Activated naive CD8-positive, alpha-beta T cell treated with anti-CD3 and anti-CD28 coated beads, Interleukin-2, amount 50 U/mL, for 24 hours (primary cell): ENCODE results near the gene ANKAR.
A peak's percentile ranks its signal among the peaks of the same experiment; 100 is the strongest.
"Not testable (repeated sequence)": the region's sequence is repeated elsewhere in the genome, so short reads cannot be mapped to it uniquely, and the experiment has no call there.

Experiments
- ATAC-seq: fragments of 150-1000 bp; cut with Tn5 transposase; one replicate; pipeline ENCODE4 v1.10.0; 2021
- DNase-seq: peaks from one replicate; pipeline ENCODE4 v3.0.0; 2021
- H3K27ac Mint-ChIP-seq: one replicate; pipeline ENCODE4 v1.8.0; 2021; ENCODE audit warnings: mild to moderate bottlenecking, mixed read lengths
- H3K27me3 Mint-ChIP-seq: one replicate; pipeline ENCODE4 v1.8.0; 2021; ENCODE audit warnings: mixed read lengths
- H3K36me3 Mint-ChIP-seq: one replicate; pipeline ENCODE4 v1.8.0; 2021; ENCODE audit warnings: low read depth, mixed read lengths
- H3K4me1 Mint-ChIP-seq: one replicate; pipeline ENCODE4 v1.8.0; 2021; ENCODE audit warnings: mixed read lengths
- H3K4me3 Mint-ChIP-seq: one replicate; pipeline ENCODE4 v1.8.0; 2021; ENCODE audit warnings: mild to moderate bottlenecking, moderate library complexity, mixed read lengths
- H3K9me3 Mint-ChIP-seq: one replicate; pipeline ENCODE4 v1.8.0; 2021; ENCODE audit warnings: mixed read lengths

Gene ANKAR

GRCh38 chr2:189648846-189649509, 25.5 kb upstream of the ANKAR start:
- Mint-ChIP-seq H3K4me3 (no peak overlapping the region), H3K36me3 (no peaks in the 10 kb centered on the region), H3K9me3 (peaks cover 15% of the 10 kb centered on the region), H3K4me1 (no peaks in the 10 kb centered on the region), H3K27me3 (no peaks in the 10 kb centered on the region), H3K27ac (no peak overlapping the region)
- DNase-seq (no peak), ATAC-seq (no peak)

DNA sequence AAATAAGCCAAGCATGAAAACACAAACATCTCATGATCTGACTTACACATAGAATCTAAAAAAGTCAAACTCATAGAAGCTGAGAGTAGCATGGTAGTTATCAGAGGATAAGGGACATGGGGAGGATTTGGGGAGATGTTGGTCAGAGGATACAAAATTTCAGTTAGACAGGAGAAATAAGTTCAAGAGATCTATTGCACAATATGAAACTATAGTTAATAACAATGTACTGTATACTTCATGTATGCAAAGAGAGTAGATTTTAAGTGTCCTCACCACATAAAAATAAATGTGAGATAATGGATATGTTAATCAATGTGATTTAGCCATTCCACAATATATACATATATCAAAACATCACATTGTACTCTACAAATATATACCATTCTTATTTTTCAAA, 23.2 kb upstream of the ANKAR start:
- Mint-ChIP-seq H3K4me1 (peaks cover 2% of the 10 kb centered on the region), H3K27ac (no peak overlapping the region), H3K36me3 (no peaks in the 10 kb centered on the region), H3K27me3 (no peaks in the 10 kb centered on the region), H3K4me3 (no peak overlapping the region), H3K9me3 (peaks cover 15% of the 10 kb centered on the region)
- no peak for ATAC-seq
- DNase-seq: no peak

- not testable (repeated sequence) for H3K27ac Mint-ChIP-seq, ATAC-seq
- H3K4me1 Mint-ChIP-seq: peaks cover 19% of the 10 kb centered on the region
Measured at GRCh38 chr2:189653464-189653863, 21.0 kb upstream of the ANKAR start.

DNA sequence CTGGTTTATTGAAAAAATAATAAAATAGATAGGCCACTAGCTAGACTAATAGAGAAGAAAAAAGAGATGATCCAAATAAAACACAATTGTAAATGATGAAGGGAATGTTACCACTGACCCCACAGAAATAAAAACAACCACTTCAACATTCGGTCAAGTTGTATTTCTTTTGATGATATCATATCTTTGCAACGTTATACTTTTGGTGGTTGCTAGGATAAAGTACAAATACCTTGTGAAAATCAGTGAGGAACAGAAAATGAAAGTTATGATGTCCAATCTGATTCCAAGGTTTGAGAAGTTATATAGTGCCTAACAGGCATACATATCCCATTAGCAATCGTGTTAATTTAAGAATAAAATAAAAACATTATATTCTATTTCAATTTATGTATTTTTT, 19.8 kb upstream of the ANKAR start:
- Mint-ChIP-seq H3K4me1 (peaks cover 27% of the 10 kb centered on the region), H3K4me3 (no peak overlapping the region), H3K36me3 (no peaks in the 10 kb centered on the region), H3K27ac (no peak overlapping the region), H3K9me3 (peaks cover 15% of the 10 kb centered on the region), H3K27me3 (no peaks in the 10 kb centered on the region)
- DNase-seq (no peak), ATAC-seq (no peak)

More at GRCh38 chr2:189653464-189653863, 21.0 kb upstream of the ANKAR start:
- H3K9me3 Mint-ChIP-seq: peaks cover 15% of the 10 kb centered on the region
- H3K27me3 Mint-ChIP-seq, H3K36me3 Mint-ChIP-seq, H3K4me3 Mint-ChIP-seq, DNase-seq: not testable (repeated sequence)

DNA sequence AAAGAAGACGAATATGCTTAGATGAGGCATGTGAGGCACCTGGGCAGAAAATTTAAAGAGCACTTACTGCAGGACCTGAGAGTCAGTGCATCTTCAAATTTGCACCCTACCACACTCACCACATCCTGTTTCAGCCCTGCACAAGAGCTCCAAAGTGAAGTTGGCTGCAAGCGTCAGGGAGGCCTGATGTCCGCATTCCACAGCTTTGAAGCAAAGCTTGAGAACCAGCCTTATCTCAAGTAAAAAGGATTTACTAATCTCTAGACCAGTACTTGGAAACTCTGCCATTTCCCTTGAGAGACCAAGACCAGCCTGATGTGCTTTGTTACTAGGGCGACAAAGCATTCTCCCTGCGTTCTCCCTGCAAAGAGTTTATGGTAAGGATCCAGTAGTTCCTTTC, 16.6 kb upstream of the ANKAR start:
- no peaks in the 10 kb centered on the region for H3K36me3 Mint-ChIP-seq
- DNase-seq: peak; percentile 44
- peak; percentile 27 for ATAC-seq

DNA sequence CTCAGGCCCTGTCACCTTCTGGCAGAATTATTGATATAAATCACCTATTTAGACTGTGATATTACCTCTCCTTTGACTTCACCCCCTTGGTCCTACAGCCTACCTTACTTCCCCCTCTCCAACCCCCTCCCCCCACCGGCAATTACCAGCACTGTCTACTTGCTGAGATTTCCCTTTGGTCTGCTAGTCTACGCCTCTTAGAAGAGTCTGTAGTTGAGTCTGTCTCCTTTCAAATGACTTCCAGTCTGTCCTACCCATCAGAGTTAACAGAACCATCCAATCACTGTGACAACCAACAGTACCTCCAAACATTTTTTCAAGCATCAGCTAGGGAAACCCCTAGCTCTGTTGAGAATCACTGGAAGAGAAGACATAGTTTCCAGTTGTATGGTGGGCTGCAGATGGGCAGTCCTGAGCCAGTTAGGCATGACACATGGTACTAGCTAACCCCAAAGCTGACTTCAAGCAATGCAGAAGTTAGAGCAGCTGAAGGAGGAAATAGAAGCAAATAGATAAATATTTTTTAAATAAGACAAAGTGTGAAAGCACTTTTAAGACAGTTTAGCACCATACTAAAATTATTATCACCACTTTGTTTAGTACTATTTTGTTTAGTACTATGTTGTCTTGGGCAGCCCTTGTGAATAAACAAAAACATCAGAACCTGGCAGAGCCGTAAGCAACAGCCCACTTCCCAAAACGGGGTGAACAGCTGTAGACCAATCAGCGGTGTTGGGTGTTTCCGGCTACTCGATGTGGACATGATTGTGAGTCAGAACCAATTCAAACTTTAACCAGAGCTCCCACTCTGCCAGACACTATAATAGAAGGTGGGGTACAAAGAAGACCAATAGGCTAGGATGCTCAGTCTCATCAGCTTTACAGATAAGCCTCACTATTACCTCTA, 15.9 kb upstream of the ANKAR start:
- H3K27me3 Mint-ChIP-seq: no peaks in the 10 kb centered on the region
- peaks cover 2% of the 10 kb centered on the region for H3K36me3 Mint-ChIP-seq
- ATAC-seq: peak; percentile 26
- no peaks in the 10 kb centered on the region for H3K9me3 Mint-ChIP-seq
- peaks cover 35% of the 10 kb centered on the region for H3K4me1 Mint-ChIP-seq
- peak overlapping the region; percentile 51 for H3K4me3 Mint-ChIP-seq
- peak overlapping the region; percentile 87 for H3K27ac Mint-ChIP-seq
- no peak for DNase-seq

More for the DNA sequence above, 16.6 kb upstream of the ANKAR start:
- Mint-ChIP-seq H3K4me1 (peaks cover 30% of the 10 kb centered on the region), H3K4me3 (peak overlapping the region; percentile 51), H3K27me3 (no peaks in the 10 kb centered on the region), H3K27ac (peak overlapping the region; percentile 87), H3K9me3 (no peaks in the 10 kb centered on the region)

DNA sequence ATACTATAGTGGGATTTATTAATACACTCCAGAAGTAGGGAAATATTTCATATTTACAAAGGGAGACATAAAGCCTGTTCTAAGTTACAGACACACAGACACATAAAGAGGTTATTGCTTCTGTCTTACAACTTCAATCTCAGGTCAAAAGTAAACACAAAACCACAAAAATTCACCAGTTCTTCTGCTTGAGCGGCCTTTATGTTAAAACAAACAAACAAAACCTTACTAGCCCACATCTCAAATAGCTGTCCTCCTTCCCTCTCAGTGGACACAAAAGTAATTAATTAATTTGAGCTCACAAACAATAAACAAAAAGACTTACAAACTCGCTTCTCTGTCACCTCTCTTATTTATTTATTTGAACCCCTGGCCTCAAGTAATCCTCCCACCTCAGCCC, 14.7 kb upstream of the ANKAR start:
- no peak for ATAC-seq

GRCh38 chr2:189660803-189661147, 13.7 kb upstream of the ANKAR start:
- Mint-ChIP-seq H3K27me3 (no peaks in the 10 kb centered on the region), H3K4me3 (no peak overlapping the region), H3K9me3 (no peaks in the 10 kb centered on the region), H3K27ac (no peak overlapping the region), H3K4me1 (peaks cover 47% of the 10 kb centered on the region), H3K36me3 (peaks cover 16% of the 10 kb centered on the region)
- ATAC-seq (no peak), DNase-seq (no peak)

More for the DNA sequence above, 14.7 kb upstream of the ANKAR start:
- Mint-ChIP-seq H3K4me1 (peaks cover 47% of the 10 kb centered on the region), H3K36me3 (peaks cover 12% of the 10 kb centered on the region), H3K4me3 (no peak overlapping the region), H3K27ac (no peak overlapping the region), H3K27me3 (no peaks in the 10 kb centered on the region), H3K9me3 (no peaks in the 10 kb centered on the region)
- no peak for DNase-seq

GRCh38 chr2:189661148-189661956, 13.1 kb upstream of the ANKAR start, which contains the start of gene ASNSD1:
Gene ASNSD1 (plus strand): TSS chr2:189661459. CDS start chr2:189666133, 4,674 bp downstream.
- ATAC-seq: peak; percentile 93
- no peaks in the 10 kb centered on the region for H3K9me3 Mint-ChIP-seq
- H3K4me1 Mint-ChIP-seq: peaks cover 45% of the 10 kb centered on the region
- no peak within 1 kb of the TSS for H3K4me3 Mint-ChIP-seq
- peak; percentile 98 for DNase-seq
- H3K36me3 Mint-ChIP-seq: peaks cover 22% of the 10 kb centered on the region
- no peaks in the 10 kb centered on the region for H3K27me3 Mint-ChIP-seq
- no peak within 1 kb of the TSS for H3K27ac Mint-ChIP-seq

DNA sequence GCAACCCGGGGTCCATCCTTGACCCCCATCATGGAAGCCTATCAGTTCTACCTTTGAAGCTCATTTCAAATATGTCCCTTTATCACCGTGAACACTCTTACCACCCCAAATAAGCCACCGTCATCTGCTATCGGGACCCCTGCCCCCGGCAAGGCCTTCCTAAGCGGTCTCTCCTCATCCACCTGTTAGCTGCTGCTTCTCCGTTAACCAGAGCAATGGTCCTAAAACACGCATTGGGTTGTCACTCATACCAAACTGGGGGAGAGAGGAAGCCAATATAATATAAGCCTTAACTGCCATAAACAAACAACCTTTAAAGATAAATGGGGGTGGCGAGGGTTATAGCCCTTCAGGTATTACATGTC, 12.5 kb upstream of the ANKAR start:
- H3K4me3 Mint-ChIP-seq: no peak overlapping the region
- no peaks in the 10 kb centered on the region for H3K9me3 Mint-ChIP-seq
- ATAC-seq (no peak), DNase-seq (no peak)
- H3K27ac Mint-ChIP-seq: no peak overlapping the region
- peaks cover 42% of the 10 kb centered on the region for H3K4me1 Mint-ChIP-seq
- H3K36me3 Mint-ChIP-seq: peaks cover 27% of the 10 kb centered on the region
- H3K27me3 Mint-ChIP-seq: no peaks in the 10 kb centered on the region

- ATAC-seq (no peak), DNase-seq (no peak)
- H3K4me3 Mint-ChIP-seq: no peak overlapping the region
- peaks cover 36% of the 10 kb centered on the region for H3K4me1 Mint-ChIP-seq
- H3K36me3 Mint-ChIP-seq: peaks cover 35% of the 10 kb centered on the region
- no peaks in the 10 kb centered on the region for H3K9me3 Mint-ChIP-seq
- no peak overlapping the region for H3K27ac Mint-ChIP-seq
- no peaks in the 10 kb centered on the region for H3K27me3 Mint-ChIP-seq
Measured at GRCh38 chr2:189662669-189663226, 11.7 kb upstream of the ANKAR start.

DNA sequence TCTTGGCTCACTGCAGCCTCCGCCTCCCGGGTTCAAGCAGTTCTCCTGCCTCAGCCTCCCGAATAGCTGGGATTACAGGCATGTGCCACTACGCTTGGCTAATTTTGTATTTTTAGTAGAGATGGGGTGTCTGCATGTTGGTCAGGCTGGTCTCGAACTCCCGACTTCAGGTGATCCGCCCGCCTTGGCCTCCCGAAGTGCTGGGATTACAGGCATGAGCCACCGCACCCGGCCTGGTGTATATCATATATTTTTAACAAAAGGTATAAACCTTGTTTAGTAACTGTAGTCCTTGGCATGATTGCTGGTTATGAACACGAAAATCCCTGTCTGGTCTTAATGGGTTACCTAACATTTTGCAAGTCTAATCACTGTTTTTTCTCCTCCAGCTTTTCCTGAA, 11.2 kb upstream of the ANKAR start:
- not testable (repeated sequence) for H3K27me3 Mint-ChIP-seq, H3K4me3 Mint-ChIP-seq, DNase-seq, ATAC-seq, H3K9me3 Mint-ChIP-seq
- peaks cover 30% of the 10 kb centered on the region for H3K4me1 Mint-ChIP-seq
- H3K27ac Mint-ChIP-seq: peak overlapping the region; percentile 5
- H3K36me3 Mint-ChIP-seq: peaks cover 40% of the 10 kb centered on the region

DNA sequence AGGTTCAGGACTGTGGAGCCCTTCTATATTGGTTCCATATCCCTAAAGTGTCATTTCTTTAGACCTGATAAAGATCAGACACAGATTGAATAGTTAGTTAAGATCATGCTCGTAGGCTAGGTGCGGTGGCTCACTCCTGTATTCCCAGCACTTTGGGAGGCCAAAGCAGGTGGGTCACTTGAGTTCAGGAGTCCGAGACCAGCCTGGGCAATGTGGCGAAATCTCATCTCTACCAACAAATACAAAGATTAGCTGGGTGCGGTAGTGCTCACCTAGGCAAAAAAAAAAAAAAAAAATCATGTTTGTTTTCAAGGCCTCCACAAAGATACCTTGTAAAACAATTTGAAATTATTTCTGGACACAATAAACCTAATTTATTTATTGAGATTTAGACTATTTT, 4.6 kb upstream of the ANKAR start:
- Mint-ChIP-seq H3K4me3 (no peak overlapping the region), H3K4me1 (peaks cover 12% of the 10 kb centered on the region), H3K36me3 (peaks cover 50% of the 10 kb centered on the region), H3K27me3 (no peaks in the 10 kb centered on the region), H3K9me3 (no peaks in the 10 kb centered on the region), H3K27ac (no peak overlapping the region)
- ATAC-seq (no peak), DNase-seq (no peak)

GRCh38 chr2:189673661-189674373, 653 bp upstream of the ANKAR start:
- Mint-ChIP-seq H3K9me3 (peaks cover 13% of the 10 kb centered on the region), H3K4me1 (peaks cover 23% of the 10 kb centered on the region), H3K27ac (peak overlapping the region; percentile 61), H3K36me3 (peaks cover 47% of the 10 kb centered on the region), H3K27me3 (no peaks in the 10 kb centered on the region), H3K4me3 (peak overlapping the region; percentile 62)
- ATAC-seq: peak; percentile 50
- no peak for DNase-seq
